ENCODE data around the gene ARHGEF1. TPM values are rescaled to one million over a fixed set of nuclear protein-coding genes. Genes with fewer than 3 reads are reported as not detected.

The ARHGEF1 gene
- total and polyA plus RNA-seq, 9 donors = 17.2 to 54.5 (median 47.3) TPM

DNA sequence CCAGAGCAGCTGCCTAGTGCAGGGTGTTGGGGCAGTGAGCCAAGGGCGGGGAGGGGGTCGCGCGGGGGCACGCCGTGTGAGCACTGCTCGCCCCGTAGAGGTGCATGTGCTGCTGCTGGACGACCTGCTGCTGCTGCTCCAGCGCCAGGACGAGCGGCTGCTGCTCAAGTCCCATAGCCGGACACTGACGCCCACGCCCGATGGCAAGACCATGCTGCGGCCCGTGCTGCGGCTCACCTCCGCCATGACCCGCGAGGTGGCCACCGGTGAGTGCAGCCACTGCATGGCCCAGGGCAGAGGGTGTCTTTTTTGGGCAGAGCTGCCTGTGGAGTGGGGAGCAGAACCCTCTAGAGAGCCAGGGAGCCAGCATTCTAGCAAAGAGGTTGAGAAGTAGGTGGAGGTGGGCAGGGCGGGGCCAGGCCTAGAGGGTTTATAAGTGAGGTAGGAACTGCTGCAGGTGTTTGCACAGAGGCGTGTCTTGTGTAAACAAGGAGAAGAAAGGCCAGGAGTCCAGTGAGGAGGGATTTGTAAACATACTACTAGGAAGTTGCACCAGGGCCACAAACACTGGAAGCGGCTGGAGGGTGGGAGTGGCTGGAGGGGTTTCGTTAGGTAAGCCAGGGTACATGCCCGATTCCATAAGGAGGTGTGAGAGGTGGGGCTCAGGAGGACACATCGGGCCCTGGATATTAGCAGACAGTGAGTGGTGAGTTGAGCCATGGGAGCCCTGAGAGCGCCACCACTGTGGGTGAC, 21.3 kb downstream of the ARHGEF1 start:
- Histone ChIP-seq H3K36me3 (ENCODE audit: control insufficient read depth, insufficient read depth, low read length) (peaks cover 71% of the 10 kb centered on the region), H3K4me3 (ENCODE audit: low read length) (no peak overlapping the region), H3K27me3 (ENCODE audit: control insufficient read depth, insufficient read depth, low read length) (peaks cover 5% of the 10 kb centered on the region), H3K27ac (ENCODE audit: low read length) (no peak overlapping the region), H3K9me3 (replicated peaks; ENCODE audit: control insufficient read depth, low read depth, low read length) (no peaks in the 10 kb centered on the region), H3K4me1 (ENCODE audit: control insufficient read depth, insufficient read depth, low read length) (no peaks in the 10 kb centered on the region)
- no peak for DNase-seq
- WGBS (ENCODE audit: insufficient coverage) = 88% methylated on average over 29 of the region's 30 CpGs

DNA sequence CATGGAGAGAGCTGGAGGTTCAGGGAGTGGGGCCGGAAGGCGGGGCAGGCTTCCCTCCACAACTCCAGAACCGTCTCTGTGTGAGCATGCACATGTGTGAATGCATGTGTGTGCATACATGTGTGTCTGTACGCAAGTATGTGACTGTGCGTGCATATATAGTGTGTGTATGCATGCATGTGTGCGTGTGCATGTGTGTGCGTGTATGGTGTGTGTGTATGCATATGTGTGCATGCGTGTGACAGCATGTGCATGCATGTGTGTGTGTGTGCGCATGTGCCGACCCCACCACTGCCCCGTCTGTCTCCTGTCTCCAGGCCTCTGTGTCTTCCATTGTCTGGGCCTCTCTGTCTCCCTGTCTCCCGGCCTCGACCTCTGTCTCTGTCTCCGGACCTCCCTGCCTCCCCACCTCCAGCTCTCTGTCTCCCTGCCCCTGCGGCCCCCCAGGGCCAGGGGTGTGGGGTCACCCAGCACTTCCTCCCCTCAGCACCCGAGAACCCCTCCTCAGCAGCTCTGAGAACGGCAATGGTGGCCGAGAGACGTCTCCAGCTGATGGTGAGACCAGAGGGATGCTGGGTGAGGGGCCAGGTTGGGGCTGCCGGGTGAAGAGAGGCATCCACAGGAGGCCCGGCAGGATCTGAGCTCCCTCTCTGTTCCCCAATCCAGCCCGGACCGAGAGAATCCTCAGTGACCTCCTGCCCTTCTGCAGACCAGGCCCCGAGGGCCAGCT, 22.5 kb downstream of the ARHGEF1 start:
- Histone ChIP-seq H3K4me1 (ENCODE audit: control insufficient read depth, insufficient read depth, low read length) (no peaks in the 10 kb centered on the region), H3K36me3 (ENCODE audit: control insufficient read depth, insufficient read depth, low read length) (peaks cover 64% of the 10 kb centered on the region), H3K9me3 (replicated peaks; ENCODE audit: control insufficient read depth, low read depth, low read length) (no peaks in the 10 kb centered on the region), H3K4me3 (ENCODE audit: low read length) (no peak overlapping the region), H3K27ac (ENCODE audit: low read length) (no peak overlapping the region), H3K27me3 (ENCODE audit: control insufficient read depth, insufficient read depth, low read length) (peaks cover 14% of the 10 kb centered on the region)
- DNase-seq = no peak
- WGBS (ENCODE audit: insufficient coverage) = 82% methylated on average over 14 of the region's 24 CpGs

DNA sequence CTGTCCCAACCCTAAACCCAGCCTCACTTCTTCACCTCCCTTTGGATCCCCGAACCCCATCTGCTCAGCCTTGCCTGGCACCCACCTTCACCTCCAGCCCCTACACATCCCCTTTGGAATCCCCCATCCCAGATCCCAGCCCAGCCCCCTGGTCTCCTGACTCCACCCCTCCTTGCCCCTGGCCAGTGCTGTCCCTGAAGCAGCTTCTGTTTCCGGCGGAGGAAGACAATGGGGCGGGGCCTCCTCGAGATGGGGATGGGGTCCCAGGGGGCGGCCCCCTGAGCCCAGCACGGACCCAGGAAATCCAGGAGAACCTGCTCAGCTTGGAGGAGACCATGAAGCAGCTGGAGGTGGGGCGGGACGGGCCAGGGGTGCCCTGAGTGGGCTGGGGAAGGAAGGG, 23.3 kb downstream of the ARHGEF1 start:
- Histone ChIP-seq H3K36me3 (ENCODE audit: control insufficient read depth, insufficient read depth, low read length) (peaks cover 62% of the 10 kb centered on the region), H3K9me3 (replicated peaks; ENCODE audit: control insufficient read depth, low read depth, low read length) (no peaks in the 10 kb centered on the region), H3K4me3 (ENCODE audit: low read length) (no peak overlapping the region), H3K27me3 (ENCODE audit: control insufficient read depth, insufficient read depth, low read length) (peaks cover 22% of the 10 kb centered on the region), H3K27ac (ENCODE audit: low read length) (no peak overlapping the region), H3K4me1 (ENCODE audit: control insufficient read depth, insufficient read depth, low read length) (no peaks in the 10 kb centered on the region)
- DNase-seq = no peak
- WGBS (ENCODE audit: insufficient coverage) = 44% methylated on average over 5 of the region's 9 CpGs

DNA sequence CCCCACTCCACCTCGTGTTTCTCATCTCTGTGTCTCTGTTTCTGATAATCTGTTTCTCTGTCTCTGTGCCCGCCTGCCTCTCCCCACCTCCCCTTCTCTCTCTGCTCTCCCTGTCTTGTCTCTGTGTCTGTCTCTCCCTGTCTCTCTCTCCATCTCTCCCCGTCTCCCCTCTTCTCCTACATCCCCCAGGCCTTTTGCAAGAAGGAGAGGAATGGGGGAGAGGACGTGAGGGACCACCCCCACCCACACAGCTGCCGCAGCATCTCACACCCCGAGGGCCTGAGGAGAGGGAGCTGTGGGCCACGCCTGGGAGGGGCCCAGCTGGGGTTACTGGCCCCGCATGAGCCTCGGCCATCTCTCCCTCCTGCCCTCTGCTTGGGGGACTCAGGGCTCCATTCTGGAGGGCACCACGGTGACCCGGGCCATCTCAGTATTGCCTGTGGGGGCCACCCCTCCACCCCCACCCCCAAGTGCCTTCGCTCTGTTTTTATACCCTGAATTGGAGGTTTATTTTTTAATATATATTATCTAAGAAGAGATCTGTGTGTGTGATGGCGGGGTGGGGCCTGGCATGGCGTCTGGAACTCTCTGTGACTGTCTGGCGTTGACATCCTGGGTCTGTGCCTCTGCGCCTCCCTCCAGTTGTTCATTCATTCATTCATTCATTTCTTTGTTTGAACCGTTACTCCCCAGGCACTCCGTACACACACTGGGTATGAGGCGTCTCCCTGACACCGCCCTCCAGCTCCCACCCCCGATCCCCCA, 24.1 kb downstream of the ARHGEF1 start:
- H3K27me3 ChIP-seq (ENCODE audit: control insufficient read depth, insufficient read depth, low read length) = peaks cover 31% of the 10 kb centered on the region
- no peak overlapping the region for H3K27ac ChIP-seq (ENCODE audit: low read length)
- H3K4me1 ChIP-seq (ENCODE audit: control insufficient read depth, insufficient read depth, low read length) = no peaks in the 10 kb centered on the region
- WGBS (ENCODE audit: insufficient coverage) = 29% methylated on average over 4 of the region's 21 CpGs
- H3K4me3 ChIP-seq (ENCODE audit: low read length) = no peak overlapping the region
- H3K36me3 ChIP-seq (ENCODE audit: control insufficient read depth, insufficient read depth, low read length) = peaks cover 54% of the 10 kb centered on the region
- H3K9me3 ChIP-seq (replicated peaks; ENCODE audit: control insufficient read depth, low read depth, low read length) = no peaks in the 10 kb centered on the region
- no peak for DNase-seq

DNA sequence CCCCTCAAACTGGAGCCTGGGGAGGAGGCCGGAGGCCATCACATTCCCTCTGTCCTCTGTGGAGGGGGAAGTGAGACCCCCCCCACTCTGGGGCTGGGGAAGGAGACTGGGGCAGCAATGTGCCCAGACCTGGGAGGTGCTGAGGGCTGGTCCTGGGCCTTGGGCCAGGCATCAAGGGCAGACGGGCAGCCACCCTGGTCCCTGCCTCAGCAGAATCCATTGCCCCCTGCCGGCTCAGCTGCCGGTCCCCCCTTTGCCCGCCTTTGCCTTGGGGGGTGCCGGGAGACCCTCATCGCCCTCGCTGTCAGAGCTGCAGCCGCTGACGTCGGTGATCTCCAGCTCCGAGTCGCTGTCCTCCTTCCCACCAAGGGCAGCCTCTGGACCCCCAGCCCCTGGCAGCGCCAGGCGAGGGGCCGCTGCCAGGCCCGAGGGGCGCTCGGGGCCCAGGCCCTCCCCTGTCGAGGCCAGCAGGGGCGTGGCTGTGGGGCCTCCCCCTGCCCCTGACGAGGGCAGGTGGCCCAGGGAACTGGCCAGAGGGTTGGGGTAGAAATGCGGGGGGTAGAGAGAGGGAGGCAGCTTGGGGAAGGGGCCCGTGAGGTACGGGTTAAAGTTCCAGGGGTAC, 25.1 kb downstream of the ARHGEF1 start:
- WGBS (ENCODE audit: insufficient coverage) = 79% methylated on average over 24 of the region's 25 CpGs
- peaks cover 44% of the 10 kb centered on the region for H3K36me3 ChIP-seq (ENCODE audit: control insufficient read depth, insufficient read depth, low read length)
- no peak overlapping the region for H3K4me3 ChIP-seq (ENCODE audit: low read length)
- no peaks in the 10 kb centered on the region for H3K9me3 ChIP-seq (replicated peaks; ENCODE audit: control insufficient read depth, low read depth, low read length)
- no peaks in the 10 kb centered on the region for H3K4me1 ChIP-seq (ENCODE audit: control insufficient read depth, insufficient read depth, low read length)
- peaks cover 40% of the 10 kb centered on the region for H3K27me3 ChIP-seq (ENCODE audit: control insufficient read depth, insufficient read depth, low read length)
- no peak for DNase-seq
- H3K27ac ChIP-seq (ENCODE audit: low read length) = no peak overlapping the region

DNA sequence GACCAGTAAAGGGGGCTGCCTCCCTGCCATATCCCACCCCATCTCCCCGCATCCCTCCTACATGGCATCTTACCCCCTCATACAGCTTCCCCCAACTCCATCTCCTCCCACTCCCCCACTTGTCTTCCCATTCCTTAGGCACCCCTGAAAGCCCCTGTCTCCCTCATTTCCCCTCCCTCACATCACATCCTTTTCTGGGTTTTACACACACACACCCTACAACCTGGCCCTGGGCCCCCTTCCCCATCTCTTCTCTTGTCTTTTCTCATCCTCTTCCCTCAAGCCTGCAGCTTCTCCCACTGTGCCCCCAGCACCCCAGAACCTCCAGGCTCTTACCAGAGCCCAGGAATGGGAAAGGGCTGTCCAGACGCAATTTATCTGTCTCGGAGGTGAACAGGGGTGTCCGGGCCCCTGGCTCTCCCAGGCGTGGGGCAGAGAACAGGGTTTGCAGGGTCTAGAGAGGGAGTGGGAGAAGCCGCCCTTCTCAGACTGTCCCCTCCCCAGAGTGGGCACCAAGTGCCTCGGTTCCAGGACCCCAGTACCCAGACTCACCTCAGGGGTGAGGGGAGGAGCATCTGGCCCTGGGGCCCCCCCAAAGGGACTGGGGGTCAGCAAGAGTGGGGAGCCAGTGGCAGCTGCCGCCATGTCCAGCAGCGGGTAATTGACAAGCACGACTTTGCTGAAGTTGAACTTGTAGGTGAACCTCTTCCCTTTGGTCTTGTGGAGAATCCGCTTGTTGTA, 25.9 kb downstream of the ARHGEF1 start:
- Histone ChIP-seq H3K27ac (ENCODE audit: low read length) (no peak overlapping the region), H3K4me3 (ENCODE audit: low read length) (no peak overlapping the region), H3K9me3 (replicated peaks; ENCODE audit: control insufficient read depth, low read depth, low read length) (no peaks in the 10 kb centered on the region), H3K4me1 (ENCODE audit: control insufficient read depth, insufficient read depth, low read length) (no peaks in the 10 kb centered on the region), H3K36me3 (ENCODE audit: control insufficient read depth, insufficient read depth, low read length) (peaks cover 36% of the 10 kb centered on the region), H3K27me3 (ENCODE audit: control insufficient read depth, insufficient read depth, low read length) (peaks cover 48% of the 10 kb centered on the region)
- DNase-seq = no peak
- 76% methylated on average over 8 of the region's 11 CpGs for WGBS (ENCODE audit: insufficient coverage)

DNA sequence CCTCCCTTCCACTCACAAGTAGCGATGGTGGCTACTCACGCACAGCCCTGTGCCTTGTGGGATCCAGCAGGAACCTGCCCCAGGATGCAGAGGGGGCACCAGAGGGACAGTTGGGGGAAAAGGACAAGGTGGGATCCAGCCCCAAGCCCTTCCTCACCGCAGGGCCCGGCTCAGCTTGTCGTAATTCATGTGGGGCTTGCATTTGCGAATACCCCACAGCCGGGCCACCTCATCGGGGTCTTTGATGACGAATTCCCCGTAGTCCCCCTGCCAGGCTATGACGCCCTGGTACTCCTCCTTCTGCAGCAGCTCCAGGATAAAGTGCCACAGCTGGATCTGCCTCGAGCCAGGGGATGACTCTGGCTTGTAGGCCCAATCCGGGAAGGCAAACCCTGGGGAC, 26.7 kb downstream of the ARHGEF1 start:
- WGBS (ENCODE audit: insufficient coverage) = 38% methylated on average over 9 of the region's 13 CpGs
- Histone ChIP-seq H3K9me3 (replicated peaks; ENCODE audit: control insufficient read depth, low read depth, low read length) (no peaks in the 10 kb centered on the region), H3K4me3 (ENCODE audit: low read length) (no peak overlapping the region), H3K36me3 (ENCODE audit: control insufficient read depth, insufficient read depth, low read length) (peaks cover 28% of the 10 kb centered on the region), H3K27ac (ENCODE audit: low read length) (no peak overlapping the region), H3K27me3 (ENCODE audit: control insufficient read depth, insufficient read depth, low read length) (peaks cover 56% of the 10 kb centered on the region), H3K4me1 (ENCODE audit: control insufficient read depth, insufficient read depth, low read length) (no peaks in the 10 kb centered on the region)
- no peak for DNase-seq

DNA sequence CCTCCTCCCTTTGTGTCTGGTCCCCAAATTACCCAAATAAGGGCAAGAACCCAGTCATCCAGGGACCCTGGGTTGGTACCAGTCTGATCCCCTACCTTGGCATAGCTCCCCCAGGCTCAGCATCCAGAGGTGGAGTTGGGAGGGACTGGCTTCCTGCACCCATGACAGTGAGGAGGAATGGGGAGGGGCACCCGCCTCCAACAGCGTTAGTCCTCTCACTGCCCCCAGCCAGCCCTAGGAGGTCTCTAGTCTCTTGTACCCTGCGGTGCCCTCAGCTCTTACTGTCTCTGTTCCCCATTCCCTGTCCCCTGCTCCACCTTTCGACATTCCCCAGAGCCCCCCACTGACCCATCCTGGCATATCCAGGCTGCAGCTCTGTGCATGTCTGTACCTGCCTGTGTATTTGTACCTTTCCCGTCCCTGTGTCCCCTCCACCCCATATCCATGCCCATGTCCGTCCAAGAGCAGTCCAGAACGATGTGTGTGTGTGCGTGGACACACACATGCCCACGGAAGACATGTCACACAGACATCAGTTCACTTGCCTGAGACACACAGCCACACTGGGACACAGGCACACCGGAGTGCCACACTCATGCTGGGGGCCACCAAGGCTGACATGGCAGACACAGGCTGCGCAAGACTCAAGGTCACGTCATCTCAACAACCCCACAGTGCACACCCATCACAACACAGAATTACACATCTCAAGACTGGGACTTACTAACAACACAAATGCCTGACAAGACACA, 27.4 kb downstream of the ARHGEF1 start:
- Histone ChIP-seq H3K9me3 (replicated peaks; ENCODE audit: control insufficient read depth, low read depth, low read length) (no peaks in the 10 kb centered on the region), H3K4me1 (ENCODE audit: control insufficient read depth, insufficient read depth, low read length) (no peaks in the 10 kb centered on the region), H3K27ac (ENCODE audit: low read length) (no peak overlapping the region), H3K36me3 (ENCODE audit: control insufficient read depth, insufficient read depth, low read length) (peaks cover 20% of the 10 kb centered on the region), H3K4me3 (ENCODE audit: low read length) (no peak overlapping the region), H3K27me3 (ENCODE audit: control insufficient read depth, insufficient read depth, low read length) (peaks cover 63% of the 10 kb centered on the region)
- 73% methylated on average over 12 of the region's 12 CpGs for WGBS (ENCODE audit: insufficient coverage)
- DNase-seq = no peak

All from muscle of leg (tissue), 11 donors.